Measurements from ENCODE around the gene GABBR2. TPM values are rescaled to one million over a fixed set of nuclear protein-coding genes. Genes with fewer than 3 reads are reported as not detected.

The GABBR2 gene
- total RNA-seq, 1 experiment from 2014 or later, result 0.76 TPM

- BruUV-seq (replicated peaks), result no TSS peak
- no peak overlapping the region for H3K4me3 ChIP-seq
- H3K27ac ChIP-seq, result no peak overlapping the region
- no peaks in the 10 kb centered on the region for H3F3A ChIP-seq (ENCODE audit: insufficient read depth, low read depth)
- no peaks in the 10 kb centered on the region; the same call in none of the 2 replicates for H3K9me3 ChIP-seq (ENCODE audit: insufficient read depth, low read depth)
- POLR2A ChIA-PET (ENCODE audit: unreplicated experiment), result no interaction called here
- no peaks in the 10 kb centered on the region; the same call in 1 of the 2 replicates for H3K79me2 ChIP-seq (ENCODE audit: low read depth)
- no peaks in the 10 kb centered on the region for H3K36me3 ChIP-seq (ENCODE audit: low read depth)
- no peaks in the 10 kb centered on the region for H4K20me1 ChIP-seq (ENCODE audit: insufficient read depth)
- CTCF ChIA-PET, result no interaction called here
- no peak for TF ChIP-seq EZH2 (IDR thresholded peaks at IDR 0.05; ENCODE audit: low read depth)
- no peak for TF ChIP-seq CTCF (conservative IDR thresholded peaks at IDR 0.05)
- DNase-seq, result no peak
- intact Hi-C loops (cut with micrococcal nuclease; ENCODE audit: unreplicated experiment), result no loop called here
- H3K4me2 ChIP-seq, result no peak overlapping the region
- H3K27me3 ChIP-seq (ENCODE audit: insufficient read depth, low read depth), result no peaks in the 10 kb centered on the region
- no peaks in the 10 kb centered on the region for H3K9me2 ChIP-seq (ENCODE audit: insufficient read depth)
- H3K4me1 ChIP-seq (replicated peaks; ENCODE audit: insufficient read depth), result no peaks in the 10 kb centered on the region
- no peak overlapping the region for H2AFZ ChIP-seq
Observed at GRCh38 chr9:98673681-98674080, 35.1 kb downstream of the GABBR2 start.

- Histone ChIP-seq H4K20me1 (ENCODE audit: insufficient read depth) (no peaks in the 10 kb centered on the region), H3K27ac (no peak overlapping the region), H3K4me1 (replicated peaks; ENCODE audit: insufficient read depth) (no peaks in the 10 kb centered on the region), H3K27me3 (ENCODE audit: insufficient read depth, low read depth) (no peaks in the 10 kb centered on the region), H3K36me3 (ENCODE audit: low read depth) (no peaks in the 10 kb centered on the region), H3K9me2 (ENCODE audit: insufficient read depth) (no peaks in the 10 kb centered on the region), H3K79me2 (ENCODE audit: low read depth) (no peaks in the 10 kb centered on the region; the same call in 1 of the 2 replicates), H3K4me2 (no peak overlapping the region), H3K4me3 (no peak overlapping the region), H3K9me3 (ENCODE audit: insufficient read depth, low read depth) (no peaks in the 10 kb centered on the region), H2AFZ (no peak overlapping the region), H3F3A (ENCODE audit: insufficient read depth, low read depth) (no peaks in the 10 kb centered on the region)
- no TSS peak for BruUV-seq (replicated peaks)
- no peak for TF ChIP-seq CTCF (conservative IDR thresholded peaks at IDR 0.05)
- TF ChIP-seq EZH2 (IDR thresholded peaks at IDR 0.05; ENCODE audit: low read depth), result no peak
- intact Hi-C loops (cut with micrococcal nuclease; ENCODE audit: unreplicated experiment), result no loop called here
- CTCF ChIA-PET, result interaction anchor here (1.1 kb wide), 1 partner anchor 39 kb away, joined by 3 read pairs; no protein-coding TSS in a partner anchor
- POLR2A ChIA-PET (ENCODE audit: unreplicated experiment), result no interaction called here
- DNase-seq, result no peak
Observed at GRCh38 chr9:98667005-98667640, 41.6 kb downstream of the GABBR2 start.

GRCh38 chr9:98665501-98665900 lies 43.2 kb downstream of the GABBR2 start:
- Histone ChIP-seq H3K4me1 (replicated peaks; ENCODE audit: insufficient read depth) (peaks cover 2% of the 10 kb centered on the region; the same call in 1 of the 2 replicates), H4K20me1 (ENCODE audit: insufficient read depth) (no peaks in the 10 kb centered on the region), H3K9me2 (ENCODE audit: insufficient read depth) (no peaks in the 10 kb centered on the region), H3K9me3 (ENCODE audit: insufficient read depth, low read depth) (no peaks in the 10 kb centered on the region), H3F3A (ENCODE audit: insufficient read depth, low read depth) (no peaks in the 10 kb centered on the region), H3K4me3 (no peak overlapping the region), H3K27me3 (ENCODE audit: insufficient read depth, low read depth) (no peaks in the 10 kb centered on the region), H3K4me2 (no peak overlapping the region), H3K36me3 (ENCODE audit: low read depth) (no peaks in the 10 kb centered on the region), H2AFZ (no peak overlapping the region), H3K79me2 (ENCODE audit: low read depth) (no peaks in the 10 kb centered on the region; the same call in 1 of the 2 replicates), H3K27ac (no peak overlapping the region)
- no TSS peak for BruUV-seq (replicated peaks)
- TF ChIP-seq EZH2 (IDR thresholded peaks at IDR 0.05; ENCODE audit: low read depth), result no peak
- TF ChIP-seq CTCF (conservative IDR thresholded peaks at IDR 0.05), result no peak
- intact Hi-C loops (cut with micrococcal nuclease; ENCODE audit: unreplicated experiment), result no loop called here
- ChIA-PET POLR2A (ENCODE audit: unreplicated experiment) (no interaction called here), CTCF (no interaction called here)
- no peak for DNase-seq
